Skin epidermis (tissue), 12 donors: ENCODE data around the gene GALNT2.

ENCODE experiments used
- H3K27ac ChIP-seq, 21 experiments: fragments of 200-600 bp; sonication (generic) in 11 of 21; one replicate each; pipeline ENCODE4 v1.5.0; 2020; ENCODE audit warnings: mild to moderate bottlenecking in 3 of 21, inconsistent platforms in 2 of 21, moderate library complexity in 2 of 21
- H3K4me3 ChIP-seq, 7 experiments: fragments of 200-600 bp; sonication (generic) in 2 of 7; one replicate each; pipeline ENCODE4 v1.5.0; 2020; ENCODE audit warnings: inconsistent platforms in 2 of 7, mild to moderate bottlenecking in 2 of 7, moderate library complexity in 1 of 7

GALNT2 gene

GRCh38 chr1:230123280-230124185 is 56.5 kb downstream of the GALNT2 start:
- Histone ChIP-seq H3K4me3 (no peak overlapping the region), H3K27ac (peak overlapping the region in 1 of 21 experiments; percentile 7)

- Histone ChIP-seq H3K4me3 (no peak overlapping the region), H3K27ac (no peak overlapping the region)
Observed at GRCh38 chr1:230124186-230125128, 57.4 kb downstream of the GALNT2 start.

- no peak overlapping the region for H3K27ac ChIP-seq
- H3K4me3 ChIP-seq = no peak overlapping the region
Observed at GRCh38 chr1:230125141-230125540, 58.1 kb downstream of the GALNT2 start.

- Histone ChIP-seq H3K4me3 (no peak overlapping the region), H3K27ac (no peak overlapping the region)
Observed at GRCh38 chr1:230125640-230126528, 58.8 kb downstream of the GALNT2 start.

GRCh38 chr1:230126529-230127104 is 59.6 kb downstream of the GALNT2 start:
- no peak overlapping the region for H3K27ac ChIP-seq
- no peak overlapping the region for H3K4me3 ChIP-seq

GRCh38 chr1:230127105-230128054 is 60.3 kb downstream of the GALNT2 start:
- Histone ChIP-seq H3K4me3 (no peak overlapping the region), H3K27ac (no peak overlapping the region)

GRCh38 chr1:230128569-230129285 is 61.7 kb downstream of the GALNT2 start:
- Histone ChIP-seq H3K27ac (no peak overlapping the region), H3K4me3 (no peak overlapping the region)

- no peak overlapping the region for H3K27ac ChIP-seq
- H3K4me3 ChIP-seq = no peak overlapping the region
Observed at GRCh38 chr1:230129341-230129740, 62.3 kb downstream of the GALNT2 start.

- H3K4me3 ChIP-seq = no peak overlapping the region
- no peak overlapping the region for H3K27ac ChIP-seq
Observed at GRCh38 chr1:230130172-230130944, 63.3 kb downstream of the GALNT2 start.

- Histone ChIP-seq H3K4me3 (no peak overlapping the region), H3K27ac (no peak overlapping the region)
Observed at GRCh38 chr1:230131457-230131856, 64.4 kb downstream of the GALNT2 start.

- no peak overlapping the region for H3K27ac ChIP-seq
Observed at GRCh38 chr1:230132758-230133157, 65.7 kb downstream of the GALNT2 start.

GRCh38 chr1:230135726-230136125 is 68.7 kb downstream of the GALNT2 start:
- H3K4me3 ChIP-seq = no peak overlapping the region
- H3K27ac ChIP-seq = no peak overlapping the region

More at GRCh38 chr1:230132758-230133157, 65.7 kb downstream of the GALNT2 start:
- H3K4me3 ChIP-seq = no peak overlapping the region

- Histone ChIP-seq H3K27ac (peak overlapping the region in 1 of 21 experiments; percentile 26), H3K4me3 (no peak overlapping the region)
Observed at GRCh38 chr1:230136453-230137336, 69.7 kb downstream of the GALNT2 start.

GRCh38 chr1:230137337-230137815 is 70.3 kb downstream of the GALNT2 start:
- Histone ChIP-seq H3K4me3 (no peak overlapping the region), H3K27ac (peak overlapping the region in 1 of 21 experiments; percentile 26)

- no peak overlapping the region for H3K4me3 ChIP-seq
- H3K27ac ChIP-seq = no peak overlapping the region
Observed at GRCh38 chr1:230138561-230139239, 71.7 kb downstream of the GALNT2 start.
